A673 (cell line): ENCODE results near the gene MAST3. TPM values are rescaled to one million over a fixed set of nuclear protein-coding genes. Genes with fewer than 3 reads are reported as not detected.
A peak's percentile ranks its signal among the peaks of the same experiment; 100 is the strongest.

Source experiments
- BruUV-seq: library from RNA; stranded (reverse); fragments of 400-500 nt; replicated peaks from 2 replicates; lab custom pipeline; 2021; lab: Mats Ljungman, UMichigan
- CTCF ChIA-PET: fragments of 300-600 bp; sonication (Branson Sonifier 250); formaldehyde crosslinking; loops from one replicate; lab custom pipeline; 2022; ENCODE audit warnings: antibody characterized with exemption; lab: Charles Lee
- POLR2A ChIA-PET: fragments of 300-600 bp; sonication (Branson Sonifier 250); formaldehyde crosslinking; loops from one replicate; lab custom pipeline; 2022; ENCODE audit warnings: antibody characterized with exemption; ENCODE audit not compliant: low non-redundant PET; lab: Charles Lee
- DNase-seq: peaks from one replicate; pipeline ENCODE4 v3.0.0-alpha.2; 2015; ENCODE audit warnings: low spot score
- H3K27ac ChIP-seq: fragments of 200-600 bp; sonication (generic); 2 replicates; pipeline ENCODE4 v1.5.1; 2016; ENCODE audit warnings: mixed run types, low read depth, mild to moderate bottlenecking, mixed read lengths, antibody characterized with exemption, low read length; ENCODE audit not compliant: poor library complexity, severe bottlenecking
- H3K27me3 ChIP-seq: fragments of 200-600 bp; sonication (generic); replicated peaks from 2 replicates; pipeline ENCODE4 v1.6.1; 2017; ENCODE audit warnings: mixed run types, low read depth, mild to moderate bottlenecking, mixed read lengths, antibody characterized with exemption, low read length; ENCODE audit not compliant: insufficient read depth, poor library complexity
- H3K36me3 ChIP-seq: fragments of 200-600 bp; sonication (generic); 2 replicates; pipeline ENCODE4 v1.6.1; 2016; ENCODE audit warnings: mixed run types, mild to moderate bottlenecking, mixed read lengths, antibody characterized with exemption, low read length; ENCODE audit not compliant: insufficient read depth, poor library complexity, severe bottlenecking
- H3K4me1 ChIP-seq: fragments of 200-600 bp; sonication (generic); 2 replicates; pipeline ENCODE4 v1.6.1; 2017; ENCODE audit warnings: mixed run types, mild to moderate bottlenecking, mixed read lengths, antibody characterized with exemption, low read length; ENCODE audit not compliant: insufficient read depth, poor library complexity, severe bottlenecking
- H3K4me3 ChIP-seq: fragments of 200-600 bp; sonication (generic); 2 replicates; pipeline ENCODE4 v1.5.1; 2016; ENCODE audit warnings: low read depth, mixed run types, mild to moderate bottlenecking, mixed read lengths, low read length; ENCODE audit not compliant: poor library complexity, severe bottlenecking
- H3K9me3 ChIP-seq: fragments of 200-600 bp; sonication (generic); 2 replicates; pipeline ENCODE4 v1.6.1; 2016; ENCODE audit warnings: mixed run types, low read depth, mild to moderate bottlenecking, mixed read lengths, antibody characterized with exemption, low read length; ENCODE audit not compliant: poor library complexity, severe bottlenecking
- EZH2 ChIP-seq: fragments of 200-600 bp; sonication (generic); IDR thresholded peaks from 2 replicates; pipeline ENCODE4 v1.6.1; 2017; ENCODE audit warnings: borderline replicate concordance, low read depth, mild to moderate bottlenecking, mixed read lengths, antibody characterized with exemption, low read length; ENCODE audit not compliant: poor library complexity, severe bottlenecking
- intact Hi-C: fragments of 100-400 bp; cut with micrococcal nuclease; formaldehyde crosslinking; loops from one replicate; pipeline ENCODE4 v1.10.0; 2022; ENCODE audit not compliant: unreplicated experiment
- total RNA-seq: library from RNA; stranded (reverse); gene quantifications from 2 replicates; pipeline ENCODE4 v1.2.3, GENCODE V29; 2021
- TF ChIP-seq, protein P1 (sequence below): fragments of 300-800, 200-600 bp; sonication (generic); conservative IDR thresholded peaks from 2 replicates; pipeline ENCODE4 v1.5.1; 2017; ENCODE audit warnings: low read depth, mild to moderate bottlenecking, antibody characterized with exemption, low read length, moderate library complexity, mixed read lengths

The MAST3 gene
- total RNA-seq, 1 experiment from 2014 or later: 5.1 TPM

DNA sequence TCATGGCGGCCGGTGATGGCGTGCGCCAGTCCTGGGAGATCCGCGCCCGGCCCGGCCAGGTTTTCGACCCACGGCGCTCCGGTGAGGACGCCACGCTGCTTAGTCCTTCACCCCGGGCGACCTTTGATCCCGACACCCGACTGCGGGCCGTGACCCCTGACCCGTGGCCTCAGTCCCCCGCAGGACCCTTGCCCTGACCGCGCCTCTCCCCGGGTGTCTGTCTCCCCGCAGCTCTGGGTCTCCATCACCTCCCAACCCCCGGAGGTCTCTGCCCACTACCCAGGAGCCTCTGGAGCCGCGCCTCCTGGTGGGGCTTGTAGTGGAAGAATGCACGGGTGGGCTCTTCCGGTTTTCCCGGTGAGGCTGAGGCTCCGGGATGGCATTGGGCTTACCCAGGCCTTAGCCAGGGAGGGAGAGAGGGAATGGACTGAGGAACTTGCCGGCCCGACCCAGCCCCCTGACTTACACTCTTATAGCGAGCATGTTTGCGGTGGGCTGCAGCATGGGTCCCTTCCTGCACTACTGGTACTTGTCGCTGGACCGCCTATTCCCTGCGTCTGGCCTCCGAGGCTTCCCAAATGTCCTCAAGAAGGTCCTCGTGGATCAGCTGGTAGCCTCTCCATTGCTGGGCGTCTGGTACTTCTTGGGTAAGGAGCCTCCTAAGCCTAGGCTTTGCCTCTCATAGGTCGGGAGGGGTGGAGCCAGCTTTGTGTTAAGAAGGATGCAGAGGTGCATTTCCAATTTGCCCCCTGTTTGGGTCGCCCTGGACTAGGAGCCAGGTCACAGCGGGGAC is 96.0 kb downstream of the MAST3 start:
- peak overlapping the region; percentile 65 for H3K4me3 ChIP-seq
- H3K4me1 ChIP-seq: peaks cover 15% of the 10 kb centered on the region
- TF ChIP-seq, protein P1, sequence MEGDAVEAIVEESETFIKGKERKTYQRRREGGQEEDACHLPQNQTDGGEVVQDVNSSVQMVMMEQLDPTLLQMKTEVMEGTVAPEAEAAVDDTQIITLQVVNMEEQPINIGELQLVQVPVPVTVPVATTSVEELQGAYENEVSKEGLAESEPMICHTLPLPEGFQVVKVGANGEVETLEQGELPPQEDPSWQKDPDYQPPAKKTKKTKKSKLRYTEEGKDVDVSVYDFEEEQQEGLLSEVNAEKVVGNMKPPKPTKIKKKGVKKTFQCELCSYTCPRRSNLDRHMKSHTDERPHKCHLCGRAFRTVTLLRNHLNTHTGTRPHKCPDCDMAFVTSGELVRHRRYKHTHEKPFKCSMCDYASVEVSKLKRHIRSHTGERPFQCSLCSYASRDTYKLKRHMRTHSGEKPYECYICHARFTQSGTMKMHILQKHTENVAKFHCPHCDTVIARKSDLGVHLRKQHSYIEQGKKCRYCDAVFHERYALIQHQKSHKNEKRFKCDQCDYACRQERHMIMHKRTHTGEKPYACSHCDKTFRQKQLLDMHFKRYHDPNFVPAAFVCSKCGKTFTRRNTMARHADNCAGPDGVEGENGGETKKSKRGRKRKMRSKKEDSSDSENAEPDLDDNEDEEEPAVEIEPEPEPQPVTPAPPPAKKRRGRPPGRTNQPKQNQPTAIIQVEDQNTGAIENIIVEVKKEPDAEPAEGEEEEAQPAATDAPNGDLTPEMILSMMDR: no peak
- TF ChIP-seq EZH2: no peak
- peak overlapping the region; percentile 73 for H3K27ac ChIP-seq
- DNase-seq: no peak
- POLR2A ChIA-PET: no interaction called here
- no TSS peak for BruUV-seq
- no peaks in the 10 kb centered on the region for H3K27me3 ChIP-seq
- H3K36me3 ChIP-seq: peaks cover 8% of the 10 kb centered on the region
- no peaks in the 10 kb centered on the region for H3K9me3 ChIP-seq
- intact Hi-C loops: loop anchor here (2.0 kb wide), 1 partner anchor 41 kb away; the partner anchor contains the start of gene PIK3R2
- CTCF ChIA-PET: interaction anchor here (1.0 to 1.6 kb wide), 3 partner anchors 59 to 86 kb away, joined by 5 to 12 read pairs (median 7); no protein-coding TSS in a partner anchor

- POLR2A ChIA-PET: interaction anchor here (0.7 kb wide), 1 partner anchor 909 kb away, joined by 3 read pairs; no protein-coding TSS in a partner anchor
- intact Hi-C loops: no loop called here
- TSS peak; percentile 45 for BruUV-seq
These were observed 96.6 kb downstream of the MAST3 start for GRCh38 chr19:18194181-18194530.

GRCh38 chr19:18194554-18195238 is 97.1 kb downstream of the MAST3 start:
- H3K36me3 ChIP-seq: peaks cover 14% of the 10 kb centered on the region
- peak overlapping the region; percentile 65 for H3K4me3 ChIP-seq
- intact Hi-C loops: no loop called here
- ChIA-PET CTCF (interaction anchor here (0.6 to 1.5 kb wide), 3 partner anchors 59 to 279 kb away, joined by 4 to 12 read pairs (median 5); no protein-coding TSS in a partner anchor), POLR2A (interaction anchor here (0.6 to 0.7 kb wide), 2 partner anchors 55 to 909 kb away, joined by 3 to 7 read pairs; no protein-coding TSS in a partner anchor)
- no peaks in the 10 kb centered on the region for H3K27me3 ChIP-seq
- BruUV-seq: no TSS peak
- H3K27ac ChIP-seq: no peak overlapping the region
- peak; percentile 45 for DNase-seq
- H3K4me1 ChIP-seq: peaks cover 15% of the 10 kb centered on the region
- TF ChIP-seq EZH2: no peak
- TF ChIP-seq, protein P1: no peak
- no peaks in the 10 kb centered on the region for H3K9me3 ChIP-seq

More at GRCh38 chr19:18194181-18194530, 96.6 kb downstream of the MAST3 start:
- DNase-seq: no peak
- H3K9me3 ChIP-seq: no peaks in the 10 kb centered on the region
- H3K27me3 ChIP-seq: no peaks in the 10 kb centered on the region
- peak overlapping the region; percentile 65 for H3K4me3 ChIP-seq
- H3K36me3 ChIP-seq: peaks cover 12% of the 10 kb centered on the region
- CTCF ChIA-PET: interaction anchor here (1.5 kb wide), 1 partner anchor 85 kb away, joined by 12 read pairs; no protein-coding TSS in a partner anchor
- peak overlapping the region; percentile 73 for H3K27ac ChIP-seq
- TF ChIP-seq, protein P1: no peak
- TF ChIP-seq EZH2: no peak
- H3K4me1 ChIP-seq: peaks cover 15% of the 10 kb centered on the region
